ENCODE data around the gene CER1.
"Not testable (repeated sequence)": the region's sequence is repeated elsewhere in the genome, so short reads cannot be mapped to it uniquely, and the experiment has no call there.

CER1 gene

GRCh38 chr9:14713187-14713767 lies 9.3 kb downstream of the CER1 start:
- DNase-seq: no peak

GRCh38 chr9:14710804-14711203 lies 11.7 kb downstream of the CER1 start:
- DNase-seq: no peak

- DNase-seq: no peak
These were observed 15.9 kb downstream of the CER1 start for GRCh38 chr9:14706530-14707140.

GRCh38 chr9:14705079-14705478 lies 17.5 kb downstream of the CER1 start:
- DNase-seq: no peak

GRCh38 chr9:14704281-14704680 lies 18.3 kb downstream of the CER1 start:
- no peak for DNase-seq

GRCh38 chr9:14702200-14702720 lies 20.3 kb downstream of the CER1 start:
- no peak for DNase-seq

- DNase-seq: no peak
These were observed 29.2 kb downstream of the CER1 start, which contains the start of gene ZDHHC21 for GRCh38 chr9:14693251-14693861. Gene ZDHHC21 (minus strand): TSS chr9:14693432. CDS start chr9:14674340, 19,092 bp downstream.

- no peak for DNase-seq
These were observed 29.9 kb downstream of the CER1 start for GRCh38 chr9:14692470-14693250.

GRCh38 chr9:14690948-14691730 lies 31.4 kb downstream of the CER1 start:
- no peak for DNase-seq

- no peak for DNase-seq
These were observed 35.4 kb downstream of the CER1 start for GRCh38 chr9:14687042-14687719.

GRCh38 chr9:14686168-14686567 lies 36.4 kb downstream of the CER1 start:
- DNase-seq: no peak

- DNase-seq: not testable (repeated sequence)
These were observed 39.9 kb downstream of the CER1 start for GRCh38 chr9:14682616-14683015.

GRCh38 chr9:14678776-14679175 lies 43.8 kb downstream of the CER1 start:
- no peak for DNase-seq

GRCh38 chr9:14677872-14678271 lies 44.7 kb downstream of the CER1 start:
- DNase-seq: no peak

GRCh38 chr9:14677396-14677795 lies 45.1 kb downstream of the CER1 start:
- DNase-seq: no peak

- DNase-seq: no peak
These were observed 47.9 kb downstream of the CER1 start for GRCh38 chr9:14674630-14675029.

- no peak for DNase-seq
These were observed 51.2 kb downstream of the CER1 start for GRCh38 chr9:14671377-14671776.

GRCh38 chr9:14670718-14671117 lies 51.8 kb downstream of the CER1 start:
- no peak for DNase-seq
